Measurements from ENCODE around the gene ABCA4. TPM values are rescaled to one million over a fixed set of nuclear protein-coding genes. Genes with fewer than 3 reads are reported as not detected.
"Not testable (repeated sequence)": the region's sequence is repeated elsewhere in the genome, so short reads cannot be mapped to it uniquely, and the experiment has no call there.

ABCA4 gene
- total RNA-seq, 1 donor from 2014 or later, result 0.25 TPM

- intact Hi-C loops (cut with micrococcal nuclease), result no loop called here
Measured at GRCh38 chr1:93958032-93958725, 162.8 kb downstream of the ABCA4 start.

GRCh38 chr1:93955765-93956164 is 165.2 kb downstream of the ABCA4 start:
- intact Hi-C loops (cut with micrococcal nuclease), result no loop called here

GRCh38 chr1:93947002-93947686 is 173.8 kb downstream of the ABCA4 start:
- intact Hi-C loops (cut with micrococcal nuclease), result not testable (repeated sequence)

Other genes starting within 250 kb of the ABCA4 start
- gene DNTTIP2, start 241.9 kb downstream of the ABCA4 start, total RNA-seq, result 66.3 and 69.7 TPM in 2 replicates
- gene GCLM, start 211.7 kb downstream of the ABCA4 start, total RNA-seq, result 27.9 and 32.0 TPM in 2 replicates
- gene ARHGAP29, start 116.4 kb upstream of the ABCA4 start, total RNA-seq, result 0.02 and 0.07 TPM in 2 replicates

All from T-helper 1 cell treated with Interleukin-12 subunit alpha and Interleukin-12 subunit beta and Interleukin-4 antibody, amounts not matched to agents 30 ng/mL and 1 ng/mL, for 36 hours (primary cell).